GM18499 (cell line): ENCODE results near the gene GRID1.

ENCODE experiments used
- ATAC-seq: cut with Tn5 transposase; IDR thresholded peaks from one replicate; pipeline ENCODE4 v1.9.1; 2021; ENCODE audit warnings: moderate number of reproducible peaks; ENCODE audit not compliant: insufficient read depth, unreplicated experiment

GRID1 gene

DNA sequence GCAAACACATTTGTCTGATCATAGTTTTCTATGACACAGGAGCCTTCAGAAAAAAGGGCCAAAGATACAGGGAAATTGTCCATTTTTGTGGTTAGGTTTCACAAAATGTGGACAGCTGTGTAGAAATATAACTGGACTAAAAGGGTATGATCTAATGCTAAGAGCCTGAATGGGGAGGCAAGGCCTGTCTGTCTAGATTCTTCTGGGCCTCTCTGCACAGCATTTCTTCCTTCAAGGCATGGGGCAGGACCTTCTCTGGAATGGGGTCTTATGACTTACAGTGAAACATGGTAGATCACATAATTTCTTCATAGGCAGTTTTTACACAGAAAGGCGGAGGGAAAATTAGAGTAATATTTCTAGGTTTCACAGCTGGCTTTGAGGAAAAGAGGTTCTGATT, 795.7 kb downstream of the GRID1 start:
- ATAC-seq = no peak

DNA sequence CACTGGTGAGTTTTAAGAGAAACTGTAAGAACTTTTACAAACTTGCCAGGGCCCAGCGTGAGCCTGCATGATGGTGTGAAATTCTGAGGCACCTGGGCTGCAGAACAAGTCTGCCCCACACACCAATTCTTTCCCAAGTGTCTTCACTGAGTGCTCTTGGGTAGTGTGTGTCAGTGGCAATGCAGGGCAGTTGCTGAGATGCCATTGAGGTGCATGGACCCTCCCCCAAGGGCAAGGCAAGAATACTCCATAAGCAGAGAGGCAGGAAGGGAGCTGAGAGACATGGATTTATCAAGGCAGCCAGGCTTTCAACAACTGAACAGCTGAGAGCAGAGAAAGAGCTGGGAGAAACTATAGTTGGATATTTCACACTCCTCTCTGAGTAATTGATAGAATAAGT, 801.2 kb downstream of the GRID1 start:
- ATAC-seq = no peak

DNA sequence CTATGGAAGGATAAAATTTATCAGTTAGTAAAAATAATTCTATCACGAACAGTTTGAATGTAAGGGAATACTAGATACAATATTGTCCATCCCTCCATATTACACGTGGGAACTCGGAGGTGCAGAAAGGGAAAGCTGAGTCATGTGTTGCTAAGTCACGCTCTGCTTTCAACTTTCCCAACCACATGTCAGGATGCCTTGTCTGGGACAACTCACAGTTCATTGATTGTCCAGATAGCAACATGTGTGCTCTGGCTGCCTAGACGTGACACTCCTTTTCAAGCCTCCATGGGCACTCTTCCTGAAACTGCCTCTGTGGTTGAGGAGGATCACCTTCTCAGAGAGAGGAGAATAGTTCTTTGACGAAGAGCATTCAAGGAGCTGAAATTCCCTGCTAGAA, 808.1 kb downstream of the GRID1 start:
- ATAC-seq = no peak

DNA sequence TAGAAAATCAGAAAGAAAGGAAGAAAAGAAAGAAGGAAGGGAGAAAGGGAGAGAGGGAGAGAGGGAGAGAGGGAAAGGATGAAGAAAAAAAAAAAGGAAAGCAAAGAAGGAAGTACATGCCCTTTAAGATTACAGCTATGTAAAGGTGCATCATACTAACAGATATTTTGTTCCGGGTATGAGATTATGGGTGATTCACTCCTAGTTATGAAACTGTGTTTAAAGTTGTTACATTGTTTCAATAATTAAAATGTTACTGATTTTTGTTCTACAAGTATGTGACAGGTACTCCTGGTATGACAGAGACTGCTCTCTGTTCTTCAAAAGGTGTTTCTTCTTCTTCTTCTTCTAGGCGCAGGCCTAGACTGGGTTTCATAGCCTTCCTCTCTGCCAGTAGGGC, 808.9 kb downstream of the GRID1 start:
- no peak for ATAC-seq

DNA sequence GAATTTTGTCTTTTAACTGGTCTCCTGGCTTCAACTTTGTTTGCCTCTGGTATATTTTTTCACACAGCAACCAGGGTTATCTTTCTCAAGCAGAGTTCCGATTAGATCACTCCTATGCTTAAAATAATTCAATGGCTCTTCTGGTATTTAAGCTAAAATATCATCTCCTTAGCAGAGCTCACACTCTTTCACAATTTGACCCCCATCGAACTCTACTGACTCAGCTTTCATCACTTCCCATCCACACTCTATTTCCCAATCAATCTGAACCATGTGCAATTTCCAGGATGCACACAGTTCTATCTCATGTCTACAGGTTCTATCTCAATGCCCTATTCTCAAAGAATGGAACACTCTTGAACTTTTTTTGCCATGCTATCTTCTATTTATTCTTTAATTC, 809.5 kb downstream of the GRID1 start:
- ATAC-seq = no peak
